ENCODE measurements around the gene TOGARAM1.
A peak's percentile ranks its signal among the peaks of the same experiment; 100 is the strongest.

The TOGARAM1 gene

DNA sequence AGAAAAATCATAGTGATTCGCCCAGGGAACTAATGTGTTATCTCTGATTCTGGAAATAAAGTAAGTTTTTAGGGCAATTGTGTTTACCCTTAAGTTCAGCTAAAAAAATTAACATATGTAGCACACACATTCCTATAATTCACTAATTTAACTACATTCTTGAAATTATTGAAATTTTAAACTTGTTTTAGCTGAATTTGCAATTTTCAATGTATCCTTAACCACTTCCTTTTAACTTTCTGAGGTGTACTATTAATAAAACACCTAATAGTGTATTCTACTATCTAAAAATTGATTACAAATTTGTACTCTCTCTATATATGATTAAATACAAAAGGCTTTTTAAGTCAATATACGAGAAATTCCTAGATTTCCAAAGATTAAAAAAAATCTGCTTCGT, 2.5 kb upstream of the TOGARAM1 start:
- no peak for TF ChIP-seq CTCF (IDR thresholded peaks at IDR 0.05; ENCODE audit: low read length)
- no peak for TF ChIP-seq EZH2 (IDR thresholded peaks at IDR 0.05; ENCODE audit: borderline replicate concordance, low read length)
- 0 out of 2 replicates have a peak, but pooled peaks cover 4% of the 10 kb centered on the region for H3K36me3 ChIP-seq (ENCODE audit: insufficient read depth, low read length)
- H4K20me1 ChIP-seq (ENCODE audit: insufficient read depth, low read length), result no peaks in the 10 kb centered on the region
- peaks cover 78% of the 10 kb centered on the region for H3K79me2 ChIP-seq (ENCODE audit: insufficient read depth, low read length)
- H3K27ac ChIP-seq (ENCODE audit: low read depth, low read length, poor library complexity, severe bottlenecking), result no peak overlapping the region
- peaks cover 36% of the 10 kb centered on the region for H3K4me1 ChIP-seq (ENCODE audit: insufficient read depth, low read length, severe bottlenecking)
- peak overlapping the region; percentile 86 for H3K4me3 ChIP-seq (ENCODE audit: low read depth, low read length, poor library complexity, severe bottlenecking)
- H3K9me2 ChIP-seq (ENCODE audit: low read depth, low read length), result no peaks in the 10 kb centered on the region
- H3K27me3 ChIP-seq (ENCODE audit: insufficient read depth, low read length), result no peaks in the 10 kb centered on the region
- H2AFZ ChIP-seq (ENCODE audit: low read length), result no peak overlapping the region
- no peaks in the 10 kb centered on the region for H3F3A ChIP-seq (ENCODE audit: insufficient read depth, low read length)
- H3K9ac ChIP-seq (ENCODE audit: low read length), result no peak overlapping the region; the same call in 1 of the 2 replicates
- peak overlapping the region; percentile 90 for H3K4me2 ChIP-seq (ENCODE audit: low read length)
- H3K9me3 ChIP-seq (ENCODE audit: low read length), result no peaks in the 10 kb centered on the region

GRCh38 chr14:44960146-44960545, 1.8 kb upstream of the TOGARAM1 start:
- peak overlapping the region; percentile 86 for H3K4me3 ChIP-seq (ENCODE audit: low read depth, low read length, poor library complexity, severe bottlenecking)
- TF ChIP-seq CTCF (IDR thresholded peaks at IDR 0.05; ENCODE audit: low read length) (no peak), EZH2 (IDR thresholded peaks at IDR 0.05; ENCODE audit: borderline replicate concordance, low read length) (no peak)
- H3K27me3 ChIP-seq (ENCODE audit: insufficient read depth, low read length), result no peaks in the 10 kb centered on the region
- H3K9me3 ChIP-seq (ENCODE audit: low read length), result no peaks in the 10 kb centered on the region
- no peaks in the 10 kb centered on the region for H3F3A ChIP-seq (ENCODE audit: insufficient read depth, low read length)
- no peaks in the 10 kb centered on the region for H4K20me1 ChIP-seq (ENCODE audit: insufficient read depth, low read length)
- no peak overlapping the region for H3K27ac ChIP-seq (ENCODE audit: low read depth, low read length, poor library complexity, severe bottlenecking)
- H3K9me2 ChIP-seq (ENCODE audit: low read depth, low read length), result no peaks in the 10 kb centered on the region
- peaks cover 79% of the 10 kb centered on the region for H3K79me2 ChIP-seq (ENCODE audit: insufficient read depth, low read length)
- peaks cover 41% of the 10 kb centered on the region for H3K4me1 ChIP-seq (ENCODE audit: insufficient read depth, low read length, severe bottlenecking)
- H2AFZ ChIP-seq (ENCODE audit: low read length), result no peak overlapping the region
- H3K36me3 ChIP-seq (ENCODE audit: insufficient read depth, low read length), result no peaks in the 10 kb centered on the region
- peak overlapping the region; percentile 90 for H3K4me2 ChIP-seq (ENCODE audit: low read length)
- peak overlapping the region; percentile 11; the same call in 1 of the 2 replicates for H3K9ac ChIP-seq (ENCODE audit: low read length)

DNA sequence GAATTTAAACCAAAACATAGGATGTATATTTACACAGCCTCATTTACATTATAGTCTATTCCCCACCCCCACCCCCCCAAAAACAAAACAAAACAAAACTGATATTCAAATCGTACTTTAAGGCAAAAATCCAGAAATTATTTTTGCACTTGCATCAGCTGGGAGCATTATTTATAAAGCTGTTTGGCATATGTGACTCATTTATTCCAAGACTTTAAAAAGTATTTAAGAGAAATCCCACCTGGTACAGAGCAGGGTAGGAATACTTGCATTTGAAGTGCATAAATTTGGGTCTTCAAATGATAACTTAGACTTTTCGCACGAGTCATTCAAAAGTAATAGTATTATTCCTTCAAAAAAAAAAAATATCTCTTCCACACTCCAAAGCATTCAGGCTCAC, 1.3 kb upstream of the TOGARAM1 start:
- H3K79me2 ChIP-seq (ENCODE audit: insufficient read depth, low read length), result peaks cover 79% of the 10 kb centered on the region

More for the DNA sequence above, 1.3 kb upstream of the TOGARAM1 start:
- no peaks in the 10 kb centered on the region for H4K20me1 ChIP-seq (ENCODE audit: insufficient read depth, low read length)
- no peaks in the 10 kb centered on the region for H3K9me2 ChIP-seq (ENCODE audit: low read depth, low read length)
- H3K27me3 ChIP-seq (ENCODE audit: insufficient read depth, low read length), result no peaks in the 10 kb centered on the region
- no peaks in the 10 kb centered on the region for H3F3A ChIP-seq (ENCODE audit: insufficient read depth, low read length)
- H3K4me2 ChIP-seq (ENCODE audit: low read length), result peak overlapping the region; percentile 90
- no peak overlapping the region for H3K27ac ChIP-seq (ENCODE audit: low read depth, low read length, poor library complexity, severe bottlenecking)
- H3K9me3 ChIP-seq (ENCODE audit: low read length), result no peaks in the 10 kb centered on the region
- peaks cover 42% of the 10 kb centered on the region for H3K4me1 ChIP-seq (ENCODE audit: insufficient read depth, low read length, severe bottlenecking)
- H2AFZ ChIP-seq (ENCODE audit: low read length), result no peak overlapping the region
- H3K36me3 ChIP-seq (ENCODE audit: insufficient read depth, low read length), result no peaks in the 10 kb centered on the region
- TF ChIP-seq EZH2 (IDR thresholded peaks at IDR 0.05; ENCODE audit: borderline replicate concordance, low read length) (no peak), CTCF (IDR thresholded peaks at IDR 0.05; ENCODE audit: low read length) (no peak)
- peak overlapping the region; percentile 73 for H3K9ac ChIP-seq (ENCODE audit: low read length)
- peak overlapping the region; percentile 86 for H3K4me3 ChIP-seq (ENCODE audit: low read depth, low read length, poor library complexity, severe bottlenecking)

All from OCI-LY1 (cell line).